RWPE1 (cell line): ENCODE measurements around the gene FSIP2.
"Not testable (repeated sequence)": the region's sequence is repeated elsewhere in the genome, so short reads cannot be mapped to it uniquely, and the experiment has no call there.

Experiments used
- CTCF ChIA-PET: fragments of 350-600 bp; sonication (Branson Sonifier 250); formaldehyde crosslinking; extraction: SDS; loops from one replicate; lab custom pipeline; 2021; lab: Yijun Ruan, JAX
- POLR2A ChIA-PET: fragments of 400-600 bp; formaldehyde crosslinking; extraction: SDS; loops from one replicate; lab custom pipeline; 2020; ENCODE audit warnings: antibody characterized with exemption; ENCODE audit not compliant: low non-redundant PET; lab: Yijun Ruan, JAX
- DNase-seq: peaks from one replicate; pipeline ENCODE4 v3.0.0; 2012; ENCODE audit warnings: low spot score
- H3K27ac ChIP-seq: fragments of 450-650 bp; 2 replicates; pipeline ENCODE4 v1.5.1; 2017
- TF ChIP-seq, protein P1 (sequence below): fragments of 450-650 bp; conservative IDR thresholded peaks from 2 replicates; pipeline ENCODE4 v1.5.1; 2017; ENCODE audit warnings: low read depth, mild to moderate bottlenecking

The FSIP2 gene

DNA sequence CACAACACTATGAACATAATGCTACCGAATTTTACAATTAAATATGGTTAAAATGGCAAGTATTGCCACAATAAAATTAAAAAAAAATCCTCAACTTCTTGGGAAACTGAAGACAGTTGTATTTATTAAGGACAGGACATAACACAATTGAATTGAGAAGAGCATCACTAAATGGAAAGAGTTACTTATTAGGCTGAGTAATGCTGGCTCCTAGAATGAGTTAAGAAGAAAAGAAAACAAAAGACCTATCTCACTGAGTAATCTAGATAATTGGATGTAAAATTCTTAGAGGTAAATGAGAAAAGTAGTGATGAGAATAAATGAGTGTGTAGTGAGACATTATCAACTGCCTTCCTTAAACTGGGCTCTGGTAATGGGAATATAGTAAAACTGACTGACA is 121.7 kb downstream of the FSIP2 start:
- no peak for DNase-seq
- ChIA-PET POLR2A (no interaction called here), CTCF (no interaction called here)
- H3K27ac ChIP-seq = no peak overlapping the region
- TF ChIP-seq, protein P1, sequence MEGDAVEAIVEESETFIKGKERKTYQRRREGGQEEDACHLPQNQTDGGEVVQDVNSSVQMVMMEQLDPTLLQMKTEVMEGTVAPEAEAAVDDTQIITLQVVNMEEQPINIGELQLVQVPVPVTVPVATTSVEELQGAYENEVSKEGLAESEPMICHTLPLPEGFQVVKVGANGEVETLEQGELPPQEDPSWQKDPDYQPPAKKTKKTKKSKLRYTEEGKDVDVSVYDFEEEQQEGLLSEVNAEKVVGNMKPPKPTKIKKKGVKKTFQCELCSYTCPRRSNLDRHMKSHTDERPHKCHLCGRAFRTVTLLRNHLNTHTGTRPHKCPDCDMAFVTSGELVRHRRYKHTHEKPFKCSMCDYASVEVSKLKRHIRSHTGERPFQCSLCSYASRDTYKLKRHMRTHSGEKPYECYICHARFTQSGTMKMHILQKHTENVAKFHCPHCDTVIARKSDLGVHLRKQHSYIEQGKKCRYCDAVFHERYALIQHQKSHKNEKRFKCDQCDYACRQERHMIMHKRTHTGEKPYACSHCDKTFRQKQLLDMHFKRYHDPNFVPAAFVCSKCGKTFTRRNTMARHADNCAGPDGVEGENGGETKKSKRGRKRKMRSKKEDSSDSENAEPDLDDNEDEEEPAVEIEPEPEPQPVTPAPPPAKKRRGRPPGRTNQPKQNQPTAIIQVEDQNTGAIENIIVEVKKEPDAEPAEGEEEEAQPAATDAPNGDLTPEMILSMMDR = no peak

DNA sequence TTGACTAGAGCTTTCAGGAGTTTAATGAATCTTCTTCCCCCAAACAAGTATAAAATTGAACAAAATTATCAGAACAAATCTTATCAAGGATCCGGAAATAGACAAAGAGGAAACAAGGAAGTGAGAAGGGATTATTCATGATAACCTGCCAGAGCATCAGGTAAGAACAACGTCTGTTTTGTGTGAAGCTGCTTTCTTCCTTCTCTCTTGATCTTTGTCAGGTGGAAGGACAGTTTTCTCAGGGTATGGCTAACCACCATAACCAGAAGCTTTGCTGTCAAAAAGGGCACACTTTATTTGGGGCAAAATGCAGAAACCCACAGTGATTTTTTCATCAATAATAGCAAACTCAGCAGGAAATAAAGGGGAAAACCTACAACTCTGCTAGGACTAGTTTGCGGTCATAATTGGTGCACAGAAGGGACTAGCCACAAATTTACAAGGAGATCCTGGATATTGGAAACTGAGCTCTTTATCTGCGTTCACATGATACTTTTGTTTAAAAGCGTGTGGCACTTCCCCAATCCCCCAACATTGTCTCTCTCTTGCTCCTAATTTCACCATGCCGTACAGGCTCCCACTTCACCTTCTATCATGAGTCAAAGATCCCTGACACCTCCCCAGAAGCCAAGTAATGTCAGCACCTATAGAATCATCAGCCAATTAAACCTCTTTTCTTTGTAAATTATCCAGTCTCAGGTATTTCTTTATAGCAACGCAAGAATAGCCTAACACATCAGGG is 124.2 kb downstream of the FSIP2 start:
- DNase-seq = no peak
- ChIA-PET CTCF (no interaction called here), POLR2A (no interaction called here)
- no peak overlapping the region for H3K27ac ChIP-seq
- TF ChIP-seq, protein P1 = no peak

DNA sequence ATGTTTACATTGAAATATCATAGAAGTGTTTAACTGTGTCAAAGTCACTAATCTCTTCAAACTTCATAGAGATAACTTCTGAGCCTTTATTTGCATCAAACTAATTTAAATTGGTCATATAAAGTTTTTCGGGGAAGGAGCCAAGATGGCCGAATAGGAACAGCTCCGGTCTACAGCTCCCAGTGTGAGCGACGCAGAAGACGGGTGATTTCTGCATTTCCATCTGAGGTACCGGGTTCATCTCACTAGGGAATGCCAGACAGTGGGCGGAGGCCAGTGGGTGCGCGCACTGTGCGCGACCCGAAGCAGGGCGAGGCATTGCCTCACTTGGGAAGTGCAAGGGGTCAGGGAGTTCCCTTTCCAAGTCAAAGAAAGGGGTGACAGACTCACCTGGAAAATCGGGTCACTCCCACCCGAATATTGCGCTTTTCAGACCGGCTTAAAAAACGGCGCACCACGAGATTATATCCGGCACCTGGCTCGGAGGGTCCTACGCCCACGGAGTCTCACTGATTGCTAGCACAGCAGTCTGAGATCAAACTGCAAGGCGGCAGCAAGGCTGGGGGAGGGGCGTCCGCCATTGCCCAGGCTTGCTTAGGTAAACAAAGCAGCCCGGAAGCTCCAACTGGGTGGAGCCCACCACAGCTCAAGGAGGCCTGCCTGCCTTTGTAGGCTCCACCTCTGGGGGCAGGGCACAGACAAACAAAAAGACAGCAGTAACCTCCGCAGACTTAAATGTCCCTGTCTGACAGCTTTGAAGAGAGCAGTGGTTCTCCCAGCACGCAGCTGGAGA is 126.1 kb downstream of the FSIP2 start:
- CTCF ChIA-PET, DNase-seq: not testable (repeated sequence)

DNA sequence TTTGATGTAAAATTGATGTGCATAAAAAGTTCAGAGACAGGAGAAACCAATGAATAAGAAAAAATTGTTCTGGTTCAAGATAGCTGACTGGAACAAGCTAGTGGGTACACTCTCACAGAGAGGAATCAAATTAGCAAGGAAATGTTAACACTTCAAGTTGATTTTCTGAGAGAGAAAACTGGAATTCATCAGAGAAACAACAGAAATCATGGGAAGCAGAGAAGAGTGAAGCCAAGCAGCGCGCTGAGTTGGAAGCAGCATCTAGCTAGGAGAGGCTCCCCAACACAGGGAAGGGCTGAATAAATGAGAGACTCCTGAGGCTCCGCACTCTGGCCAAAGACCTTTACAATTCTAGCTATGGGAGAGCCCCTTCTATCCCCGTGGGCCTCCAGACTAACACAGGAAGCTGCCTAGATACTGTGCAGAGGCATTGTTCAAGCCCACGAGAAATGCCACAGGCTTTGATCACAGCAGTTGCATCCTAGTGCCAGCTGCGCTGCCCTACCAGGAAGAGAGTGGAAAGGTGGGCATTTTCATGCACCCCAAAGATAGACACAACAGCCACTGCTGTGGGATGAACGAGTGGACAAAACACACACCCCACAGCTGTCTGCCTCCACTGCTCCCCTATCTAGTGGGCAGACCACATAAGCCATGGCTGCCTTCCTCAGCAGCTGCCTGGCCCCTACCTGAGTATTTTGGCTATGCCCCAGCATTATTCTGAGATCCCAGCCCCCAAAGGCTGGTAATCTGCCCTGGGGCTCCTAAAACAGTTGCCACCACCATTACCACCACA is 136.7 kb downstream of the FSIP2 start:
- ChIA-PET CTCF (no interaction called here), POLR2A (no interaction called here)
- DNase-seq = no peak
- no peak overlapping the region for H3K27ac ChIP-seq
- TF ChIP-seq, protein P1 = no peak

More for the DNA sequence above, 126.1 kb downstream of the FSIP2 start:
- H3K27ac ChIP-seq, POLR2A ChIA-PET: not testable (repeated sequence)

DNA sequence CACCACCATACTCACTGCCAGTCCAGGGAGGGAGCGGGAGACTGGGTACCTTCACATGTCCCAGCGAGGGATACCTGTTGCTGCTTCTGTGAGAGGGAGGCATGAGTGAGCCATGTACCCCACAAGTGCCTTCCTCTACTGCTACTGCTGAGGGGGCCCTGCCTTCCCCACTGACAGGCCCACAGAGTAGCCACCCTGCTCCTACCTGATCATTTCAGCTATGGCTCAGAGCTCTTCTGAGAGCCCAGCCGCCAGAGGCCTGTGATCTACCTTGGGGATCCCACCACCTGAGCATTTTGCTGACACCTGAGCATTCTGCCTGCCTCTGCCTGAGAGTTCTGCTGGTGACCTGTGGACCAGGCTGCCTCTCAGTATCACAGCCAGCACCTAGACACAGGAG is 137.6 kb downstream of the FSIP2 start:
- TF ChIP-seq, protein P1 = no peak
- ChIA-PET CTCF (no interaction called here), POLR2A (no interaction called here)
- H3K27ac ChIP-seq = no peak overlapping the region
- no peak for DNase-seq

DNA sequence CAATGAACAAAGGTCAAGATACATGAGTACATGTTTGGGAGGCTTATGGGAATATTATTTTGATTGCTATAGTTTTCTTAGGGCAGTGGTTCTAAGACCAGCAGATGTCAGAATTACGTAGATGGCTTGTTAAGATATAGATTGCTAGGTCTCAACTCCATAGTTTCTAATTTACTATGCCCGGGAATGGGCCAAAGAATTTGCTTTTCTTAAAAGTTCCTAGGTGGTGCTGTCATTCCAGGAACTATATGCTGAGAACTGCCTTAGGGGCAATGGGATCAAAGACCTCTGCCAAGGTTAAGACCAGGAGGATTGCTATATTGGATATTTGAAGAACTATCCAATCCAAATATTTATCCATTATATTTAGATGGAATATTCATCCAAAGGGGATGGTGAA is 141.8 kb downstream of the FSIP2 start:
- TF ChIP-seq, protein P1 = no peak
- ChIA-PET CTCF (no interaction called here), POLR2A (no interaction called here)
- no peak overlapping the region for H3K27ac ChIP-seq
- no peak for DNase-seq
